Epithelial cell of alveolus of lung (primary cell): ENCODE measurements around the gene PACSIN1. TPM values are rescaled to one million over a fixed set of nuclear protein-coding genes. Genes with fewer than 3 reads are reported as not detected.

Experiments
- total RNA-seq: library from RNA; depleted of rRNA; stranded (reverse); fragments of >200 nt; gene quantifications from 2 replicates; pipeline ENCODE4 v1.2.1, GENCODE V29; 2015

Gene PACSIN1
- not detected in 2 replicates for total RNA-seq

GRCh38 chr6:34465531-34466241, at the start of gene PACSIN1:
Gene PACSIN1, plus strand, starts transcription at chr6:34466076. Its CDS starts 60,230 bp downstream, at chr6:34526306.

GRCh38 chr6:34425498-34426410, 40.1 kb upstream of the PACSIN1 start, which contains the start of gene RPS10:
Gene RPS10, minus strand, starts transcription at chr6:34426069. Its CDS starts 848 bp downstream, at chr6:34425221.

GRCh38 chr6:34556031-34556471, 90.2 kb downstream of the PACSIN1 start, which contains the start of gene SPDEF:
Gene SPDEF, minus strand, starts transcription at chr6:34556329. Its CDS starts 11,874 bp downstream, at chr6:34544455.

Other genes with a start within 250 kb of the PACSIN1 start
- 452 and 889 TPM in 2 replicates for gene HMGA1, start 229.2 kb upstream of the PACSIN1 start, total RNA-seq
- gene SMIM29, start 217.1 kb upstream of the PACSIN1 start, total RNA-seq, result 17.0 and 60.5 TPM in 2 replicates
- gene NUDT3, start 73.4 kb upstream of the PACSIN1 start, total RNA-seq, result 22.8 and 33.9 TPM in 2 replicates
- gene RPS10, start 40.0 kb upstream of the PACSIN1 start, total RNA-seq, result 3,746 and 5,516 TPM in 2 replicates
- gene SPDEF, start 90.3 kb downstream of the PACSIN1 start, total RNA-seq, result 1.3 TPM in 1 of 2 replicates, not detected in the other
- 31.8 and 41.1 TPM in 2 replicates for gene ILRUN, start 230.7 kb downstream of the PACSIN1 start, total RNA-seq